SU-DHL-6 (cell line): Measurements from ENCODE around the gene CDH16.

Experiments used
- H2AFZ ChIP-seq: fragments of 200-600 bp; sonication (generic); 2 replicates; pipeline ENCODE4 v1.6.1; 2014; ENCODE audit warnings: low read depth, mild to moderate bottlenecking, moderate library complexity, mixed read lengths, antibody characterized with exemption, low read length; ENCODE audit not compliant: severe bottlenecking
- H3F3A ChIP-seq: fragments of 200-600 bp; shearing (Covaris generic); 2 replicates; pipeline ENCODE4 v1.6.0; 2016; ENCODE audit warnings: antibody characterized with exemption, mild to moderate bottlenecking; ENCODE audit not compliant: insufficient read depth
- H3K27ac ChIP-seq: fragments of 200-600 bp; sonication (generic); 2 replicates; pipeline ENCODE4 v1.5.1; 2016; ENCODE audit warnings: low read depth, mild to moderate bottlenecking, low read length, moderate library complexity, mixed read lengths
- H3K27me3 ChIP-seq: fragments of 200-600 bp; sonication (generic), shearing (Covaris generic); 2 replicates; pipeline ENCODE4 v1.6.0; 2014; ENCODE audit warnings: mild to moderate bottlenecking, low read length
- H3K36me3 ChIP-seq: fragments of 200-600 bp; sonication (generic); 2 replicates; pipeline ENCODE4 v1.6.1; 2014; ENCODE audit warnings: mild to moderate bottlenecking, low read length, mixed read lengths
- H3K4me2 ChIP-seq: fragments of 300-600, 200-600 bp; shearing (Covaris generic), sonication (generic); 2 replicates; pipeline ENCODE4 v1.6.0; 2014; ENCODE audit warnings: low read length, low read depth, mild to moderate bottlenecking; ENCODE audit not compliant: poor library complexity, severe bottlenecking
- H3K4me3 ChIP-seq: fragments of 200-600 bp; sonication (generic); 2 replicates; pipeline ENCODE4 v1.5.1; 2014; ENCODE audit warnings: antibody characterized with exemption, low read length, mild to moderate bottlenecking, mixed read lengths; ENCODE audit not compliant: insufficient read depth, poor library complexity, severe bottlenecking
- H3K79me2 ChIP-seq: fragments of 200-600 bp; sonication (generic); 2 replicates; pipeline ENCODE4 v1.6.1; 2014; ENCODE audit warnings: mild to moderate bottlenecking, low read length, moderate library complexity; ENCODE audit not compliant: insufficient read depth
- H3K9ac ChIP-seq: fragments of 200-600 bp; sonication (generic); 2 replicates; pipeline ENCODE4 v1.7.0; 2014; ENCODE audit warnings: mild to moderate bottlenecking, low read length
- H3K9me2 ChIP-seq: fragments of 200-600 bp; sonication (generic); replicated peaks from 2 replicates; pipeline ENCODE4 v1.6.1; 2014; ENCODE audit warnings: low read length; ENCODE audit not compliant: insufficient read depth
- H3K9me3 ChIP-seq: fragments of 200-600 bp; sonication (generic); 2 replicates; pipeline ENCODE4 v1.6.1; 2014; ENCODE audit warnings: low read length, mixed read lengths; ENCODE audit not compliant: insufficient read depth
- H4K20me1 ChIP-seq: fragments of 200-600 bp; sonication (generic); 2 replicates; pipeline ENCODE4 v1.6.1; 2014; ENCODE audit warnings: low read depth, mild to moderate bottlenecking, antibody characterized with exemption, low read length, moderate library complexity, mixed read lengths
- EZH2phosphoT487 ChIP-seq: fragments of 200-600 bp; sonication (generic), shearing (Covaris generic); conservative IDR thresholded peaks from 2 replicates; pipeline ENCODE4 v1.6.1; 2018; ENCODE audit warnings: mild to moderate bottlenecking, antibody characterized with exemption, low read length, moderate library complexity, mixed read lengths
- TF ChIP-seq, protein P1 (sequence below): fragments of 200-600 bp; sonication (generic); IDR thresholded peaks from one replicate; pipeline ENCODE4 v1.5.1; 2017; ENCODE audit warnings: antibody characterized with exemption, mild to moderate bottlenecking, low read length, moderate library complexity; ENCODE audit not compliant: insufficient read depth, poor library complexity, severe bottlenecking

Gene CDH16

DNA sequence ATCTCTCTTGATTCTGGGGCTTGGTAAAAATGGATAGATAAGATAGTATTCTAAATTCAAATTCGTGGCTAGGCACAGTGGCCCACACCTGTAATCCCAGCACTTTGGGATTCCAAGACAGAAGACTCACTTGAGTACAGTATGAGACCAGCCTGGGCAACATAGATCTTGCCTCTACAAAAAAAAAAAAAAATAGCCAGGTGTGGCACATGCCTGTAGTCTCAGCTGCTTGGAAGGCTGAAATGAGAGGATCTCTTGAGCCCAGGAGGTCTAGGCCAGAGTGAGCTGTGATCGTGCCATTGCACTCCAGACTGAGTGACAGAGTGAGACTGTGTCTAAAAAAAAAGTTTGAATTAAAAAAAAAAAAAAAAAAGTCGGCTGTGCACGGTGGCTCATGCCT is 29.1 kb downstream of the CDH16 start:
- H3K27me3 ChIP-seq, result no peaks in the 10 kb centered on the region
- H2AFZ ChIP-seq, result no peak overlapping the region
- no peak overlapping the region for H3K4me3 ChIP-seq
- no peak overlapping the region for H3K27ac ChIP-seq
- no peak overlapping the region for H3K4me2 ChIP-seq
- H4K20me1 ChIP-seq, result no peaks in the 10 kb centered on the region
- TF ChIP-seq EZH2phosphoT487, result no peak
- TF ChIP-seq, protein P1, sequence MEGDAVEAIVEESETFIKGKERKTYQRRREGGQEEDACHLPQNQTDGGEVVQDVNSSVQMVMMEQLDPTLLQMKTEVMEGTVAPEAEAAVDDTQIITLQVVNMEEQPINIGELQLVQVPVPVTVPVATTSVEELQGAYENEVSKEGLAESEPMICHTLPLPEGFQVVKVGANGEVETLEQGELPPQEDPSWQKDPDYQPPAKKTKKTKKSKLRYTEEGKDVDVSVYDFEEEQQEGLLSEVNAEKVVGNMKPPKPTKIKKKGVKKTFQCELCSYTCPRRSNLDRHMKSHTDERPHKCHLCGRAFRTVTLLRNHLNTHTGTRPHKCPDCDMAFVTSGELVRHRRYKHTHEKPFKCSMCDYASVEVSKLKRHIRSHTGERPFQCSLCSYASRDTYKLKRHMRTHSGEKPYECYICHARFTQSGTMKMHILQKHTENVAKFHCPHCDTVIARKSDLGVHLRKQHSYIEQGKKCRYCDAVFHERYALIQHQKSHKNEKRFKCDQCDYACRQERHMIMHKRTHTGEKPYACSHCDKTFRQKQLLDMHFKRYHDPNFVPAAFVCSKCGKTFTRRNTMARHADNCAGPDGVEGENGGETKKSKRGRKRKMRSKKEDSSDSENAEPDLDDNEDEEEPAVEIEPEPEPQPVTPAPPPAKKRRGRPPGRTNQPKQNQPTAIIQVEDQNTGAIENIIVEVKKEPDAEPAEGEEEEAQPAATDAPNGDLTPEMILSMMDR, result no peak
- no peaks in the 10 kb centered on the region for H3K9me2 ChIP-seq
- no peaks in the 10 kb centered on the region for H3F3A ChIP-seq
- H3K9ac ChIP-seq, result no peak overlapping the region
- peaks cover 3% of the 10 kb centered on the region; the same call in 1 of the 2 replicates for H3K36me3 ChIP-seq
- no peaks in the 10 kb centered on the region for H3K9me3 ChIP-seq
- H3K79me2 ChIP-seq, result no peaks in the 10 kb centered on the region

DNA sequence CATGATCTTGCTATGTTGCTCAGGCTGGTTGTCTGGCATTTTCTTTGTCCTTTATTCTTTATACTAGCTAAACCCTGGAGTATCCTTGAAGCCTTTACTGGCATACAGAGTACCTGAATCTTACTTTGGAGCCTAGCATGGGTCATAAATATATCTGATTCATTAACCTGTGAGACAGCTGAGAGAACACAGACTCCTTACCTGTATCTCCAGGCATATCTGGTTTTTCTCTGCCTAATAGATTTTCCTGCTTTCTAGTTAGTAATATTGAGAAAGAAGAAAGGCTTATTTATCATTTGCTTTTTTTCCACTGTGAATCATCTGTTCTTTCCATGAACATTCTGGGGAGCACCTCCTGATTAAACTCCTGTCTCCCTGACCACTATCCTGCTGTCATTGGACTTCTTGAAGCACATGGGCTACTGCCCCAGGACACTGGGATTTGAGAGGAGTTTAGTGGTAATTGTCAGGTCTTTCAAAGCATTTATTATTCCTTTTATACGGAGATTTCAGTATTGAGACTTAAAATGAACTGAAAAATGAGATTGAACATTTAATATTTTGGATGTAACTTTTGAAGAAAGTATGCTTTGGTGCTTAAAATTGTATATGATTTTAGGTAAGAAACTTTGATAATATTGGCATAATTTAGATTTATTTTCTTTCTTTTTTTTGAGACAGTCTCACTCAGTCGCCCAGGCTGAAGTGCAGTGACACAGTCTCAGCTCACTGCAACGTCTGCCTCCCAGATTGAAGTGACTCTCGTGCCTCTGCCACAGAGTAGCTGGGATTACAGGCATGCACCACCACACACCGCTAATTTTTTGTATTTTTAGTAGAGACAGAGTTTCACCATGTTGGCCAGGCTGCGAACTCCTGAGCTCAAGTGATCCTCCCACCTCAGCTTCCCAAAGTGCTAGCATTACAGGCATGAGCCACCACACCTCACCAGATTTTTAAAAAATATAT is 29.8 kb downstream of the CDH16 start:
- TF ChIP-seq, protein P1, result no peak
- no peak for TF ChIP-seq EZH2phosphoT487
- Histone ChIP-seq H3K27ac (no peak overlapping the region), H3F3A (no peaks in the 10 kb centered on the region), H3K36me3 (peaks cover 3% of the 10 kb centered on the region; the same call in 1 of the 2 replicates), H3K9me3 (no peaks in the 10 kb centered on the region), H3K79me2 (no peaks in the 10 kb centered on the region), H3K9ac (no peak overlapping the region), H2AFZ (no peak overlapping the region), H4K20me1 (no peaks in the 10 kb centered on the region), H3K9me2 (no peaks in the 10 kb centered on the region), H3K4me3 (no peak overlapping the region), H3K27me3 (no peaks in the 10 kb centered on the region), H3K4me2 (no peak overlapping the region)

- H4K20me1 ChIP-seq, result no peaks in the 10 kb centered on the region
- no peak overlapping the region for H3K4me3 ChIP-seq
- no peak for TF ChIP-seq EZH2phosphoT487
- TF ChIP-seq, protein P1, result no peak
- H3K27me3 ChIP-seq, result no peaks in the 10 kb centered on the region
- H3K27ac ChIP-seq, result no peak overlapping the region
- H3K9ac ChIP-seq, result no peak overlapping the region
- no peaks in the 10 kb centered on the region for H3K9me3 ChIP-seq
- no peak overlapping the region for H3K4me2 ChIP-seq
- H3K9me2 ChIP-seq, result no peaks in the 10 kb centered on the region
- no peaks in the 10 kb centered on the region for H3F3A ChIP-seq
- H3K36me3 ChIP-seq, result peaks cover 3% of the 10 kb centered on the region; the same call in 1 of the 2 replicates
- H3K79me2 ChIP-seq, result no peaks in the 10 kb centered on the region
- no peak overlapping the region for H2AFZ ChIP-seq
These were observed 31.8 kb downstream of the CDH16 start for GRCh38 chr16:66886914-66887313.
